GM21723 (cell line): Measurements from ENCODE around the gene CHTF18.
"Not testable (repeated sequence)": the region's sequence is repeated elsewhere in the genome, so short reads cannot be mapped to it uniquely, and the experiment has no call there.

ENCODE experiments used
- ATAC-seq: cut with Tn5 transposase; IDR thresholded peaks from one replicate; pipeline ENCODE4 v1.9.1; 2021; ENCODE audit warnings: mild to moderate bottlenecking, moderate library complexity; ENCODE audit not compliant: unreplicated experiment

The CHTF18 gene

DNA sequence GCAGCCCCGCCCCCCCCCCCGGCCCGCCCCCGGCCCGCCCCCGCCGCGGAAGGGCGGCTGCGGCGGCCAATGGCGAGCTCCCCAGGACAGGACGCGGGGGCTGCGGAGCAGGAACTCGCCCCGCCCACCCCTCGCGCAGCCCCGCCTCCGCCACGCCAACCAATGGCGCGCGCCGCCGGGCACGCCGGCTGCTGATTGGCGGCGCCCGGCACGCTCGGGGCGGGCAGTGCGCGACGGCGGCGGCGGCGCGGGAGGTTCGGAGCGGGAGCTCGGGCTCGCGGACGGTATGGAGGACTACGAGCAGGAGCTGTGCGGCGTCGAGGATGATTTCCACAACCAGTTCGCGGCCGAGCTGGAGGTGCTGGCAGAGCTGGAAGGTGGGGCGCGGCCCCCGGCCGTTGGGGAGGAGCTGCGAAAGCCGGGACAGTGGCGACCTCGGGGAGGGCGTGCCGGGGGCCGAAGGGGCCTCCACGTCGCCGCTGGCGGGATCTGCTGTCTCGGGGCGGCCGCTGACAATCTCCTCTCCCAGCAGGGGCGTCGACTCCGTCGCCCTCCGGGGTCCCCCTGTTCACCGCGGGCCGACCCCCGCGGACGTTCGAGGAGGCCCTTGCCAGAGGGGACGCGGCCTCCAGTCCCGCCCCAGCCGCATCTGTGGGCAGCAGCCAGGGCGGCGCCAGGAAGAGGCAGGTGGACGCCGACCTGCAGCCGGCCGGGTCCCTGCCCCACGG lies at the start of gene CHTF18:
CHTF18 (plus strand) TSS at position 222 of the 728 bp plus-strand sequence; CDS start at position 287, 65 bp downstream.
- peak; percentile 61 for ATAC-seq

DNA sequence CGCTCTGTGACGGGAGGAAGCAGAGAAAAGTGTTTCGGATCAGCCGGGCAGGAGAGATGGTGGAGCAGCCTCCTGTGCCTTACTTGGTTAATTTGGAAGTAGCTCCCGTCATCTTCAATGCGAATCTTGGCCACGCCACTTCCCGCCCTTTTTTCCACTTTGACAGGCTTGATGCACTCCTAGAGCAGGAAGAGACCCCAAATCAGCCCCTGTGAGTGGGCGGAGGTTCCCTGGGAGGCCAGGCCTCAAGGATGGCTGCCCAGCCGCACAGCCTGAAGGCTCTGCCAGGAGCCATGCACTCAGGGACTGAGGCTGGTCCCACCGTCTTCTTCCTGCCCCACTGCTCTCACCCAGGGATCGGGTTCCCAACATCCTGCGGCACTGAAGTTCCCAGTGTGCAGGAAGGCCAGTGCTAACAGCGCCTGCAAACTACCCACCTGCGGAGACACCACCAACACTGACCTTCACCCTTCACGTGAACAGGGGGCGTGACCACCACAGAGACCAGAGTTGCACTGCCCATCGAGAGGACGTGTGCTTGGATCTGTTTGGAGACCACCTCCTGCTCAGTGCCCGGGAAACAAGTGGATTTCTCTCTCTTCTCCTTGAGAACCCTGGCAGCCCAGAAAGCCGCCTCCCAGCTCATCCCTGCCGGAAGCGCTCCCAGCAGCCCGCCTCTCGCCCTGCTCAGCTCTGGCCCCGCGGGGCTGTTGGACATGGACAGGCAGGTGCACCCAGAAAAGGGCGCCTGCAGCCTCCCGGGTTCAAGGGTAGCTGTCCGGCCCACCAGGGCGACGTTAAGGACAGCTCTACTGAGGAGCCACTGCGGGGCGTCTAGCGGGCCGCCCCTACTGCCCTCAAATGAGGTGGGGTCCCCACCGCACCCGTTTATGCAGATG lies 48.6 kb upstream of the CHTF18 start:
- ATAC-seq: no peak

- ATAC-seq: no peak
Measured at GRCh38 chr16:740459-740763, 48.0 kb upstream of the CHTF18 start.

DNA sequence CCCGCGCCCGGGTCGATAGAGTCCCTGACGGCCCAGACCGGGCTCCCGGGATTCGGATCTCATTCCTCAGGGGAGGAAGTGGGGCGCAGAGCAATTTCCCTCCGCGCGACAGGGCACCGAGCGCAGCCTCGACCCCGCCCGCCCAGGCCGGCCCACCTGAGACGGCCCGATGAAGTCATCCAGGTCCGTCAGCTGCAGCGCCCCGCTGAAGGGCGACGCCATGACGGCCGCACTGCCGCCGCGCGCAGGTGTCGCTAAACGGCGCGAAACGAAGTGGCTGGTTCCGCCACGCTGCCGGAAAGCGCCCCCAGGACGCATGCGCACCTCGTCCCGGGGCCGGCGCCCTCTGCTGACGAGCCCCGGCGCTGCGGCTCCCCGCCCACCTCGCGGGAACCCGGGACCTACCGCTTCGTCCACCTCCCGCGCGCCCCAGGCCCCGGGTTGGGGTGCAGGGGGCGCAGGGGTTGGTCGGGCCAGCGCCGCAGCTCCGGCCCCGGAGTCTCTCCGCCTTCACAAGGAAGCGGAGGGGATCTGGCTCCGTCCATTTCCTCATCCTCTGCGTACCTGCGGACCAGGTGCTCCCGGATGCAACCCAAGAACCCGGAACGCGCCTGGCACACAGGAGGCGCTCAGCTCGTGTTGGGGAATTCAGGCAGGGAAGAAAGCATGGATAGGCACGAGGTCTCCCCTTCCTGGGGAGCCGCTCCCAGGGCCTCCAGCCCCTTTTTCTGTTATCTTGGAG lies 47.5 kb upstream of the CHTF18 start, which contains the start of gene CIAO3:
CIAO3 (minus strand) TSS at position 234 of the 742 bp plus-strand sequence; CDS start at position 222, 12 bp downstream.
- peak; percentile 66 for ATAC-seq

GRCh38 chr16:741986-742629 lies 46.3 kb upstream of the CHTF18 start:
- no peak for ATAC-seq

DNA sequence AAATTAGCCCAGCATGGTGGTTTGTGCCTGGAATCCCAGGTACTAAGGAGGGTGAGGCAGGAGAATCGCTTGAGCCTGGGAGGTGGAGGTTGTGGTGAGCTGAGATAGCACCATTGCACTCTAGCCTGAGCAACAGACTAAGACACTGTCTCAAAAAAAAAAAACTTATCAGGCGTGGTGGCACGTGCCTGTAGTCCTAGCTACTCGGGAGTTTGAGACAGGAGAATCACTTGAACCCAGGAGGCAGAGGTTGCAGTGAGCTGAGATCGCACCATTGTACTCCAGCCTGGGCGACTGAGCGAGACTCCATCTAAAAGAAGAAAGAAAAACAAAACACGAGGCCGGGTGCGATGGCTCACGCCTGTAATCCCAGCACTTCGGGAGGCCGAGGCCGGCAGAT lies 45.5 kb upstream of the CHTF18 start:
- ATAC-seq: not testable (repeated sequence)

DNA sequence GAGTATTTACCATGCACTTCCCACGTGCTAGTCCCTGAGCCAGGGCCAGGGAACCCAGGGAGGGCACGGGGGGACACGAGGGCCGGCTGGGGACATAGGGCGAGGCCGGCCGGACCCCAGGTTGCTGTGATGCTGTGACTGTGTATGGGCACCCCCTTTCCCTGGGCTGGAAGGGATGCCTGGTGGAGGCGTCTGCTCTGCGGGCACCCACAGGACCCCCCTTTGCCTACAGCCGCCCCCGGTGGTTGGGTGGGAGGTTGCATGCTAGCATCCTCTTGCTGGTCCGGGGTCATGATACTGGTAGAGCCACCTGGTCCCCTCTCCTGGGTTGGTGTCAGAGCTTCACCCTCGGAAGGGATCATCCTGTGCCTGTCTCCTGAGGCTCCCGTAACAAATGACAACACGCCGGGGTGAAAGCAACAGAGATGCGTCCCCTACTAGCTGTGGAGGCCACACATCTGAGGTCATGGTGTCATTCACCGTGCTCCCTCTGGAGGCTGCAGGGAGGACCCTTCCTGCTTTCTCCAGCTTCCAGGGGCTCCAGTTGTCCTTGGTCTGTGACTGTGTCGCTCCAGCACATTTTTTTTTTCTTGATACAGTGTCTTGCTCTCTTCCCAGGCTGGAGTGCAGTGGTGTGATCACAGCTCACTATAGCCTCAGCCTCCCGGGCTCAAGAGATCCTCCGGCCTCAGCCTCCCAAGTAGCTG lies 44.5 kb upstream of the CHTF18 start:
- no peak for ATAC-seq

GRCh38 chr16:745739-746138 lies 42.7 kb upstream of the CHTF18 start:
- ATAC-seq: no peak

- no peak for ATAC-seq
Measured at GRCh38 chr16:746637-747036, 41.8 kb upstream of the CHTF18 start.

DNA sequence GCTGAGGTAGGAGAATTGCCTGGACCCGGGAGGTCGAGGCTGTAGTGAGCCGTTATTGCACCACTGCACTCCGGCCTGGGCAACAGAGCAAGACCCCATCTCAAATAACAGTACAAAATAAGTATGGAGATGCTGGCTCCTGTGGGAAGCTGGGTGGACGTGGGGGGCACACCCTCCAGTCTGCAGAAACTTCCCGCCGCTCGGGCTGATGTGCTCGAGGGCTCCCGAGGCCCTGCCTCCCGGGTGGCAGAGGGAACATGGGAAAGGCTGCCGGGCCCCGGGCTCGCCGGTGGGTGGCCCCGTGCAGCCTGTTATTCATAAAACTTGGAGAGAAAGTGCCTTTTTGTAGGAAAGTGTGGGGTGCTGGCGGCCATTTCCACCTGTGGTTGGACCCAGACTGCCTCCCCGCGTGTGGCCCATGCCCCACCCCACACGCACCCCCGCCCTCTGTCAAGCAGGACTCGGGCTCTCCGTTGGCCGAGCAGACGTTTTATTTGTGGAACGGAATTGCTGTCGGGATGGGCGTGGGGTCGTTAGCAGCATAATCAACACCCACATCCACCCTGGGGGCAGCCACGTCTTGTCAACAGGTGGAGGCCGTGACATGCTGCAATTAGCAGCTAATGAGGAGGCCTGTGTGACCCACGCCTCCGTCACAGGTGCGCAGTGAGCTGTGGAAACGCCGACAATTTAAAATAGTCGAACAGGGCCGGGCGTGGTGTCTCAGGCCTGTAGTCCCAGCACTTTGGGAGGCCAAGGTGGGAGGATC lies 40.3 kb upstream of the CHTF18 start:
- no peak for ATAC-seq

DNA sequence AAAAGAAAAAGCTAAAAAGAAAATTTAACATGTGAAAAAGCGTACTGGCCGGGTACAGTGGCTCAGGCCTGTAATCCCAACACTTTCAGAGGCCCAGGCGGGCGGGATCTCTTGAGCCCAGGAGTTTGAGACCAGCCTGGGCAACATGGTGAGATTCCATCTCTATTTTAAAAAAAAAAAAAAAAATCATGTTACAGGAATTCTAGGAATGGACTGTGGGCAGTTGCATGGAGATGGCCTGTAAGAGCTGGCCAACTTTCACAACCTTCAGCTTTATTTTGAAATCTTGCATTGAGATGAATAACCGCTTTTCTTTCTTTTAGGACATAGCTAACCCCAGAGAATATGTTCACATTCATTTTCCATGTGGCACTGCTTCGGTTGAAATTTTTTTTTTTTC lies 39.4 kb upstream of the CHTF18 start:
- no peak for ATAC-seq

DNA sequence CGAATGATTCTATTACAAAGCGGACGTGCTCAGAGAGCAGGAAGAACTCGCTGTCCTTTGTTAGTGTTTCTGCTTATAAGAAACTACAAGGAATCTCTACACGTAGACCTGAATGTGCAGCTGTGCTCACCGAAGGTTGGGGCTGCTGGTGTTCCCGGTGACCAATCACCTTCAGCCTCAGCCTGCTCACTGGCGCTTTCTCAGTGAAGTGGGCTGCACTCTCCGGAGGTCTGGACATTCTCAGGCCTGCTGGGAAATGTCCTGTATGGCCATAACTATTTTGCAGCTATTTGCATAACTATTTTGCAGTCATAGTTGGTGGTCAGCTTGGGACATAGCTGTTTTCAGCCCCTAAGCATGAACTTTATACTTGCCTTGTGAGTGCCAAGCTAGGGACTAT lies 37.9 kb upstream of the CHTF18 start:
- ATAC-seq: no peak

- no peak for ATAC-seq
Measured at GRCh38 chr16:751152-752006, 37.0 kb upstream of the CHTF18 start.

GRCh38 chr16:752007-752312 lies 36.5 kb upstream of the CHTF18 start:
- no peak for ATAC-seq

- ATAC-seq: not testable (repeated sequence)
Measured at GRCh38 chr16:754121-754607, 34.3 kb upstream of the CHTF18 start.

- ATAC-seq: no peak
Measured at GRCh38 chr16:754656-755055, 33.8 kb upstream of the CHTF18 start.

DNA sequence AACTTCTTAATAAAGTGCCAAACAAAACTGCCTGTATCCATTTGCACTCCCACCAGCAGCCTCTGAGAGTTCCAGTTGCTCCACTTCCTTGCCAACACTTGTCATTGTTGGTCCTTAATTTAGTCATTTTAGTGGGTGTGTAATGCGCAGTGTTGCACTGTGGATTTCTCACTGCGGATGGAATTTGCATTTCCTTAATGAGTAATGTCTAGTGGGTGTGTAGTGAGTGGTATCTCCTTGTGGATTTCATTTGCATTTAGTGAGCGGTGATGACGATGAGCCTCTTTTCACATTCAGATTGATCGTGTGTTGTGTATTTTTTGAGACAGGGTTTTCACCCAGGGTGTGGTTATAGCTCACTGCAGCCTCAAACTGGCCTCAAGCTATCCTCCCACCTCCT lies 32.0 kb upstream of the CHTF18 start:
- no peak for ATAC-seq

GRCh38 chr16:759110-759910 lies 29.1 kb upstream of the CHTF18 start:
- ATAC-seq: no peak
